H9 (cell line): Measurements from ENCODE around the gene PNO1. TPM values are rescaled to one million over a fixed set of nuclear protein-coding genes. Genes with fewer than 3 reads are reported as not detected.

ENCODE experiments used
- DNase-seq: peaks from one replicate; pipeline ENCODE4 v3.0.0-alpha.2; 2017
- H2AFZ ChIP-seq: one replicate; pipeline ENCODE4 v1.6.1; 2013; ENCODE audit warnings: mild to moderate bottlenecking, low read length, control low read depth, moderate library complexity
- H2AK5ac ChIP-seq: 2 replicates; pipeline ENCODE4 v1.6.1; 2013; ENCODE audit warnings: low read length, control low read depth, mixed read lengths; ENCODE audit not compliant: insufficient read length
- H2BK120ac ChIP-seq: one replicate; pipeline ENCODE4 v1.6.1; 2013; ENCODE audit warnings: low read depth, mild to moderate bottlenecking, low read length, control low read depth, inconsistent platforms; ENCODE audit not compliant: poor library complexity, severe bottlenecking
- H2BK12ac ChIP-seq: 2 replicates; pipeline ENCODE4 v1.6.1; 2013; ENCODE audit warnings: low read length, control low read depth, mixed read lengths, low read depth; ENCODE audit not compliant: insufficient read length
- H2BK15ac ChIP-seq: 2 replicates; pipeline ENCODE4 v1.6.1; 2013; ENCODE audit warnings: low read depth, low read length, control low read depth
- H2BK20ac ChIP-seq: one replicate; pipeline ENCODE4 v1.6.1; 2013; ENCODE audit warnings: low read depth, mild to moderate bottlenecking, low read length, control low read depth, inconsistent platforms; ENCODE audit not compliant: poor library complexity, severe bottlenecking
- H2BK5ac ChIP-seq: 2 replicates; pipeline ENCODE4 v1.6.1; 2013; ENCODE audit warnings: low read length, control low read depth, mixed read lengths; ENCODE audit not compliant: insufficient read length
- H3K14ac ChIP-seq: 2 replicates; pipeline ENCODE4 v1.6.1; 2013; ENCODE audit warnings: low read length, control low read depth; ENCODE audit not compliant: insufficient read depth
- H3K18ac ChIP-seq: 2 replicates; pipeline ENCODE4 v1.6.1; 2013; ENCODE audit warnings: low read depth, mild to moderate bottlenecking, mixed read lengths, low read length, control low read depth; ENCODE audit not compliant: insufficient read length
- H3K23ac ChIP-seq: 2 replicates; pipeline ENCODE4 v1.6.1; 2013; ENCODE audit warnings: low read length, control low read depth, mixed read lengths, low read depth; ENCODE audit not compliant: insufficient read length
- H3K23me2 ChIP-seq: 2 replicates; pipeline ENCODE4 v1.6.1; 2013; ENCODE audit warnings: low read depth, mild to moderate bottlenecking, mixed read lengths, low read length, control low read depth; ENCODE audit not compliant: insufficient read length, poor library complexity, severe bottlenecking
- H3K27ac ChIP-seq: 2 replicates; pipeline ENCODE4 v1.5.1; 2013; ENCODE audit warnings: low read length, control low read depth, mixed read lengths, low read depth; ENCODE audit not compliant: insufficient read length
- H3K27me3 ChIP-seq: 2 replicates; pipeline ENCODE4 v1.6.1; 2013; ENCODE audit warnings: low read length, control low read depth, inconsistent platforms; ENCODE audit not compliant: insufficient read depth
- H3K4ac ChIP-seq: 2 replicates; pipeline ENCODE4 v1.6.1; 2013; ENCODE audit warnings: low read depth, mild to moderate bottlenecking, control low read depth, inconsistent platforms, low read length, moderate library complexity
- H3K4me1 ChIP-seq: 2 replicates; pipeline ENCODE4 v1.6.1; 2013; ENCODE audit warnings: low read length, control low read depth, inconsistent platforms; ENCODE audit not compliant: insufficient read depth
- H3K4me2 ChIP-seq: 2 replicates; pipeline ENCODE4 v1.6.1; 2013; ENCODE audit warnings: low read length, control low read depth, mixed read lengths; ENCODE audit not compliant: insufficient read length, insufficient read depth
- H3K56ac ChIP-seq: 2 replicates; pipeline ENCODE4 v1.6.1; 2013; ENCODE audit warnings: low read depth, mild to moderate bottlenecking, mixed read lengths, low read length, control low read depth; ENCODE audit not compliant: insufficient read length
- H3K79me1 ChIP-seq: 2 replicates; pipeline ENCODE4 v1.6.1; 2013; ENCODE audit warnings: low read depth, mild to moderate bottlenecking, moderate library complexity, low read length, control low read depth, inconsistent platforms; ENCODE audit not compliant: insufficient read depth, poor library complexity, severe bottlenecking
- H3K79me2 ChIP-seq: 2 replicates; pipeline ENCODE4 v1.6.1; 2013; ENCODE audit warnings: low read length, control low read depth, inconsistent platforms; ENCODE audit not compliant: insufficient read depth
- H3K9ac ChIP-seq: 2 replicates; pipeline ENCODE4 v1.6.1; 2013; ENCODE audit warnings: low read length, control low read depth, mixed read lengths; ENCODE audit not compliant: insufficient read length; ENCODE audit errors: extremely low read depth
- H3K9me3 ChIP-seq: one replicate; pipeline ENCODE4 v1.6.1; 2013; ENCODE audit warnings: low read depth, low read length, inconsistent platforms; ENCODE audit not compliant: control insufficient read depth
- H3T11ph ChIP-seq: one replicate; pipeline ENCODE4 v1.6.1; 2013; ENCODE audit warnings: mild to moderate bottlenecking, low read length, control low read depth, inconsistent platforms
- H4K20me1 ChIP-seq: one replicate; pipeline ENCODE4 v1.6.1; 2013; ENCODE audit not compliant: control insufficient read depth, insufficient read length, insufficient read depth
- H4K5ac ChIP-seq: 2 replicates; pipeline ENCODE4 v1.6.1; 2013; ENCODE audit warnings: low read depth, mild to moderate bottlenecking, mixed read lengths, low read length, control low read depth; ENCODE audit not compliant: insufficient read length
- H4K8ac ChIP-seq: replicated peaks from 2 replicates; pipeline ENCODE4 v1.6.1; 2013; ENCODE audit warnings: low read length, control low read depth, mixed read lengths, low read depth; ENCODE audit not compliant: insufficient read length
- H4K91ac ChIP-seq: 2 replicates; pipeline ENCODE4 v1.6.1; 2013; ENCODE audit warnings: low read depth, mild to moderate bottlenecking, moderate library complexity, mixed read lengths, low read length, control low read depth; ENCODE audit not compliant: insufficient read length
- H3K27ac Mint-ChIP-seq, 3 experiments: 2 replicates in 2 of 3; 3 replicates in 1 of 3; pipeline ENCODE4 v1.8.0; 2020 to 2021; ENCODE audit warnings: mixed read lengths in 3 of 3, mild to moderate bottlenecking in 1 of 3, moderate library complexity in 1 of 3
- H3K27me3 Mint-ChIP-seq: 2 replicates; pipeline ENCODE4 v1.8.0; 2021; ENCODE audit warnings: low read depth, mild to moderate bottlenecking, moderate library complexity, mixed read lengths
- H3K36me3 Mint-ChIP-seq, 3 experiments: 2 replicates in 2 of 3; 3 replicates in 1 of 3; pipeline ENCODE4 v1.8.0; 2020 to 2021; ENCODE audit warnings: low read depth in 3 of 3, mixed read lengths in 3 of 3; ENCODE audit not compliant: insufficient read depth in 1 of 3
- H3K4me1 Mint-ChIP-seq, 2 experiments: 2 replicates each; pipeline ENCODE4 v1.8.0; 2020; ENCODE audit warnings: mixed read lengths in 2 of 2
- H3K4me3 Mint-ChIP-seq, 2 experiments: 2 replicates in 1 of 2; 3 replicates in 1 of 2; pipeline ENCODE4 v1.8.0; 2020 to 2021; ENCODE audit warnings: mild to moderate bottlenecking in 2 of 2, mixed read lengths in 2 of 2, moderate library complexity in 1 of 2
- H3K9me3 Mint-ChIP-seq, 2 experiments: 2 replicates in 1 of 2; 3 replicates in 1 of 2; pipeline ENCODE4 v1.8.0; 2020; ENCODE audit warnings: mild to moderate bottlenecking in 2 of 2, mixed read lengths in 2 of 2, moderate library complexity in 1 of 2
- CTCF ChIP-seq: fragments of 200-600 bp; sonication (generic); conservative IDR thresholded peaks from 3 replicates; pipeline ENCODE4 v1.8.0; 2021; ENCODE audit warnings: antibody characterized with exemption, mild to moderate bottlenecking
- total RNA-seq: library from RNA; stranded (reverse); gene quantifications from 2 replicates; pipeline ENCODE4 v1.2.1, GENCODE V29; 2021

The PNO1 gene
- total RNA-seq, 1 experiment from 2014 or later = 46.5 TPM

DNA sequence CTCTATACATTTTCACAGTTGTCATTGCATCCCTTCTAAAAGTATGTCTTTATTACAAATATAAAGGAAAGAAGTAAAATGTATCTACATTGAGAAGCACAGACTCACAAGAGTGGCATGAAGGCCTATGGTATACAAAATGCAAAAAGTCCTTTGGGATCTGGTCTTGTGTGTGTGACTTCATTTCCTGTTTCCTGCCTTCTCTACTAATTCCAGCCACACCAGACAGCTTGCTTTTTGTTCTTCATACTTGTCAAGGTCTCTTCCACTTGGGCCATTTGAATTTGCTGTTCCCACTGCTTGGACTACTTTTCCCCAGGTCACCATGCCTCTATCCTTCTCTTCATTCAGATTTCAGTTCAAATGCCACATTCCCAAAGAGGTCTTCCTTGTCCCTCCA is 6.7 kb upstream of the PNO1 start:
- H3K9me3 ChIP-seq = no peaks in the 10 kb centered on the region
- H3K23ac ChIP-seq = no peak overlapping the region
- Mint-ChIP-seq H3K9me3 (no peaks in the 10 kb centered on the region), H3K27me3 (no peaks in the 10 kb centered on the region), H3K27ac (no peak overlapping the region; a peak in 1 of 7 replicates), H3K36me3 (0 out of 7 replicates have a peak, but pooled peaks cover 0 to under 1% (median 0%) of the 10 kb centered on the region in 3 experiments), H3K4me1 (peaks cover under 1 to 6% of the 10 kb centered on the region in 2 experiments), H3K4me3 (no peak overlapping the region)
- no peaks in the 10 kb centered on the region for H3K79me1 ChIP-seq
- H2AK5ac ChIP-seq = no peak overlapping the region
- no peak for TF ChIP-seq CTCF
- H2BK120ac ChIP-seq = no peak overlapping the region
- no peak overlapping the region for H2BK12ac ChIP-seq
- H3K27me3 ChIP-seq = no peaks in the 10 kb centered on the region
- H3T11ph ChIP-seq = no peak overlapping the region
- no peak overlapping the region for H2BK5ac ChIP-seq
- H2BK20ac ChIP-seq = no peak overlapping the region
- H3K56ac ChIP-seq = no peak overlapping the region
- H3K18ac ChIP-seq = no peak overlapping the region
- H3K23me2 ChIP-seq = no peaks in the 10 kb centered on the region
- H4K8ac ChIP-seq = no peak overlapping the region
- H2AFZ ChIP-seq = no peak overlapping the region
- H4K20me1 ChIP-seq = no peaks in the 10 kb centered on the region
- no peak overlapping the region for H3K4me2 ChIP-seq
- no peak overlapping the region for H4K91ac ChIP-seq
- no peaks in the 10 kb centered on the region; the same call in 1 of the 2 replicates for H3K79me2 ChIP-seq
- no peak overlapping the region for H3K27ac ChIP-seq
- H3K14ac ChIP-seq = no peak overlapping the region
- H3K9ac ChIP-seq = no peak overlapping the region
- H2BK15ac ChIP-seq = no peak overlapping the region
- no peak overlapping the region for H3K4ac ChIP-seq
- H4K5ac ChIP-seq = no peak overlapping the region
- no peaks in the 10 kb centered on the region for H3K4me1 ChIP-seq
- DNase-seq = no peak
